Activated CD4-positive, alpha-beta T cell treated with anti-CD3 and anti-CD28 coated beads for 4 hours (primary cell): ENCODE measurements around the gene LRRC25.
"Not testable (repeated sequence)": the region's sequence is repeated elsewhere in the genome, so short reads cannot be mapped to it uniquely, and the experiment has no call there.

Source experiments
- DNase-seq, 2 donors: peaks; one replicate each; pipeline ENCODE4 v3.0.0-alpha.2; 2020

Gene LRRC25

GRCh38 chr19:18424122-18424889 lies 26.9 kb upstream of the LRRC25 start:
- DNase-seq = no peak

DNA sequence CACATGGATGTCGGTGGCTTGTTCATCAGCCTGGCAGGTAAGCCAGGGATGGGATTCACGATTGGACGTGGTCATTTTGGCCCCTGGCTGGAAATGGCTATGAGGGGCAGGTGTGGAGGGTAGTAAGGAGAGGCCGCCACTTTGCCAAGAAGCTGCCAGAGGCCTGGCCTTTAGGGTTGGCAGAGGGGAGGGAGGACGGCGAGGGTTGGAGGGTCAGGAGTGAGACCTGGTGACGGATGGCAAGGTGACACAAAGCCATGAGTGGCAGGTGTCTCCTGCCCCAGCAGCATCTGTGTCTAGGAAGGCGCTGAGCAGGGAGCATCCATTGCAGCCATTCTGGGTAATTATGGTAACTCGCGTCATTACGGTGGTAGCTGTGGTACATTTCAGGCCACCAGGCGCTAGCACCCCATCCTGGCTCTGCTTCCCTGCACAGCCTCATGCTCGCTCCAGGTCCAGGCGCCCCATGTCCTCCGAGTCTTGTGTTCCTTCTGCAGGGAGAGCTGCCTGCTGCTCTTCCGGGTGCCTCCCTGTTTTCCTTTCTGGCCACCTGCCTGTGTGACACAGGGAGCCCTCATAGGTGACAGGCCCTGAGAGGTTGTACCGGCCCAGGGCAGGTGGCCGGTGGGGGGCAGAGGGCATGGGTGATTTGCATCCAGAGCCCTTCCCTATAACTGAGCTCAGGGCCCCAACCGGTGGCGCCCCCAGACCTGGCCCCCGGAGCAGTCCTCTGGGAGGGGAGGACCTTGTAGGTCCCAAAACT lies 26.0 kb upstream of the LRRC25 start:
- no peak for DNase-seq

DNA sequence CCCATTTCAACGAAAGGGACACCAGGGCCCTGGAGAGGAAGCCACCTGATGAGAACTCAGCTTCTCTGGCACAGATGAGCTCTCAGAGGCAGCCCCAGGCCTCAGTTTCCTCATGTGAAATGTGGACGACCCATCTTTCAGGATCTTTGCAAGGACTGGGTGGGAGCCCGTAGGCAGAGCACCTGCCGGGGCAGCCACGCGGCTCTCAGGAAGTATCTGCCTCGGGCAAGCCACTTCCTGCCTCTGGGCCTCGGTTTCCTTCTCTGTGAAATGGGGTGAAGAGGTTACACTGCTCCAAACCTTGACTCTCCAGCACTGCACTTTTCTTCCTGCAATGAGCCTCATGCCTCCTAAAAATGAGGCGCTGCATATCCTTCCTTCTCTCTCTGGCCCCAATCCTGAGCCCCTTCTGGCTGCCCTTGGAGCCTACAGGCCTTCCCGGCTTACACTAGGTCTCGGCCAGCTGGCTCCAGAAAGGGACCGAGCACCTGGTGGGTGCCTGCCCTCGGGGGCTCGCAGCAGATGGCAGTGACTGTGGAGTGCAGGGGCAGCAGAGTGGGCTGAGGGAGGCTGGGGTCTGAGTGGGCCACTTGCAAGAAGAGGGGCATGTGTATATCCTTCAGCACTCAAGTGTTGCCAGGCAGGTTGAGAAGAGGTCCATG lies 25.2 kb upstream of the LRRC25 start:
- no peak for DNase-seq

DNA sequence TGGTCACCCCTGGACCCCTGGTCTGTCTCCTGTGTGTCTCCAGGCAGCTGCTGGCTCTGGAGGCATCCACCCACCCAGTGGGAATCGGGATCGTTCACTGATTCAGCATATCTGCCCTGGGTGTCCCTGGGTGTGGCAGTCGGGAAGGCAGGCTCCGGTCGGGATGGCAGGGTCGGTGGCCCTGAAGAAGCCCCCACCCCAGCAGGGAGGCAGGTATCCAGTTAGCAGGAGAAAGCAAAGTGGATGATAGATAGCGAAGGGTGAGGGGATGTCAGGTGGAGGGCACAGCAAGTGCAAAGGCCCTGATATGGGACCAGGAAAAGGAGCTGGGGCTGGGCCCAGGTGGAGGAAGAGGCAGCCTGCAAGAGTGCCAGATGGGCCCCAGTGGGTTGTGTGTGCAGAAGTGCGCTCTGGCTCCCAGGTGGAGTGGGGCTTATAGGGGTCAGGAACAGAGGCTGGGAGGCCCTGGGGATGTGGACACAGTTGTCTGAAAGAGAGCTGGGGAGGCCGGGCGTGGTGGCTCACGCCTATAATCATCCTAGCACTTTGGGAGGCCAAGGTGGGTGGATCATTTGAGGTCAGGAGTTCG lies 24.0 kb upstream of the LRRC25 start:
- DNase-seq = no peak

GRCh38 chr19:18420930-18421329 lies 23.5 kb upstream of the LRRC25 start:
- DNase-seq = no peak

DNA sequence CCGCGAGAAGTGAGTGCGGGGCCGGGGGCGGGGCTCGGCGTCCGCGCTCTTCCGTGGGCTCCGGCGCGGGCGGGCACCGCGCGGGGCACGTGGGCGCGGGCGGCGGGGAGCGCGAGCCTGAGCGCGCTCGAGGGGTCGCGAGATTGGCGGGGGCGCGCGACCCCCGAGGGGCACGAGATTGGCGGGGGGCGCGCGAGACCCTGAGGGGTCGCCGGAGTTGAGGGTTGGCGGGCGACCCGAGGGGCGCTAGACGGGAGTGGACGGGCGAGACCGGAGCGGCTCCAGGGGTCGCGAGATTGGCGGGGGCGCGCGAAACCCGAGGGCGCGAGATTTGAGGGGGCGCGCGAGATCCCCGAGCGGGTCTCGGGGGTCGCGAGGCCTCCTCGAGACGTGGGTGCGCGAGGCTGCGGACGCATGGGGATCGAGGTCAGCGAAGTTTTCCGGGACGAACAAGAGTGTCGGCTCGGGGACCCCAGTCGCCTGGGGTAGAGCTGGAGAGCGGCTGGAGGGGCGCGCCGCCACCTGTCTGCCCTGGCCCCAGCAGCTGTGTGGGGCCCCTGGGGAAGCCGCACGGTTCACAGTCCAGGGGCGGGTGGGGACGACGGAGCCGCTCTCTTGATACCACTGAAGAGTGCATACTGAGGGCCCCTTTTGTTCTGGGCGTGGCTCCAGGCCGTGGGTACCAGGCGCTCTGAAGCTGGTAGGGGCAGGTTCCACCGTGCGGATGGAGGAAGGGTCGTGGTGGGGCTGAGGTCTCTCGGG lies 22.5 kb upstream of the LRRC25 start:
- peak in 1 of 2 donors; percentile 47 for DNase-seq

DNA sequence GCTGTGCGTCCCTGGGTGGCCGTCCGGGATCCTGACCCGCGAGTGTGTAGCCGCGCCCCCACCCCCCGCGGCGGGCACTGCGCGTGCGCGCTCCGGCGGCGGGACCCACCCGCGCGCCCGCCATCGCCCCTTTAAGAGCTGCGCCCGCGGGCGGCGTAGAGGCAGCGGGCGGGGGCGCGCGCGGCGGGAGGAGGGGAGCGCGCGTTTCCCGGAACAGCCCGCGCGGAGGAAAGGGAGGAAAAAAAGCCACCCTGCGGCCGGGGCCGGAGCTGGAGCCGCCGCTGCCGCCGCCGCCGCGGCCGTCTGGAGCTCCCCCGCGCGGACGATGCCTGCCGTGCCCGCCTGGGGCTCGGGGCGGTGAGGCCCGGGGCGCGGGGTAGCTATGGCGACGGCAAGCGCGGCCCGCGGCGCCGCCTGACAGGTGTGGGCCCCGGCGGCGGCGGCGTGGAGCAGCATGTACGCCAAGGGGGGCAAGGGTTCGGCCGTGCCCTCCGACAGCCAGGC lies 21.8 kb upstream of the LRRC25 start, which contains the start of gene SSBP4:
TSS of gene SSBP4 (plus strand) at position 204 of the 504 bp plus-strand sequence. CDS start at position 455, 251 bp downstream.
- peak; percentile 59 to 73 for DNase-seq

- DNase-seq = no peak
Measured at GRCh38 chr19:18418483-18419194, 21.2 kb upstream of the LRRC25 start.

- peak in 1 of 2 donors; percentile 59 for DNase-seq
Measured at GRCh38 chr19:18418029-18418482, 20.6 kb upstream of the LRRC25 start.

DNA sequence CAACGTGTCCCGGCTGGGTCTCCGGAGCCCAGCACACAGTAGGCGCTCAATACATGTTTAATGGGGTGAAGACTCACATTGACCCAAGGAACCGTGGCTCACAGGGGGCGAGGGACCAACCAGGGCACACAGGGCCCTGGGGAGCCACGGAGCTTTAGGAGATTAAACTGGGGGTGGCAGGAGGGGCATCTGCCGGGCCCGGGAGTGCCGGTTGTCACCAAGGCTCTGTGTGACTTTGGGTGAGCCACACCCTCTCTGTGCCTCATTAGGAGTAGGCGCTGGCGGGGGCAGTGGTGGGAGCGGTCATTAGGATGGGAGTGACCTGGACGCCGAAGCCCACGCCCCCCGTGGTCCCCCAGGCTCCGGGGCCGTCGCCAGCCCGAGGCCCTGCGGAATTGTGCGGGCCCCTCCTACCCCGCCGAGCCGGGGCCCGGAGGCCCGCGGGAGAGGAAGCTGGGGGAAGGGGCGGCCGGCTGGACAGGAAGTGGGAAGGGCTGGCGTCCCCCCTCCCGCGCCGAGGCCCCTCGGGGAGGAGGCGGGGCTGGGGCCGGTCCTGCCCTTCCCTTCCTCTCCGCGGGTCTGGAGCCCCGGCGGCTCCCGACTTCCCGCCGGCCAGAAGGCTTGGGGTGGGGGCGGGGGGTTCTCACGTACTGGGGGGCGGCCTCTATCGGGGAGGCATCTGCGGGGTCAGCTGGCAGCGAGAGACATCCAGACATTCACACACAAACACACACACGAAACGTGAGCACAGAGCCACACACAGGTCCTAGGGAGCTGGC lies 20.0 kb upstream of the LRRC25 start:
- DNase-seq = peak in 1 of 2 donors; percentile 34

DNA sequence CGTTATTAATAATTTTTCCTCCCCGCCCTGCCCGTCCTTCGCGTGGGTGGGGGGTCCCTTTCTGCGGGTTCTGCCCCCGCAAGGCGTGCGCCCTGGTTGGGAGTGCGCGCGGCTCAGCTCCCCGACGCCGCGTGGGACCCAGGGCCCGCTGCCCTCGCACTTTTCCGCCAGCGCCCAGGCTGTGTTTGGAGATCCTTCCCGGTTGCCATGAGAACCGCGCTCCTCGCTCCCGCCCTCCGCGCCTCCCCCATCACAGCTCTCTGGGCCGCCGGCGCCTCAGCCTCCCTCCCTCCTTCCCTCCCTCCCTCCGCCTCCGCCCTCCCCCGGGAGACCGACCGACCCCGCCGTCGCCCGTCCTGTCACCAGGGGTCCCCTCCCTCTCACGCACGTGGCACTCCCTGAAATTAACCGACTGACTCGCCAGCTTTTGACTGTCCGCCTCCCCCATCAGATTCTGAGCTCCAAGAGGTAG lies 19.4 kb upstream of the LRRC25 start:
- DNase-seq = peak; percentile 54 to 67

GRCh38 chr19:18415178-18415867 lies 17.9 kb upstream of the LRRC25 start:
- DNase-seq = no peak

- no peak for DNase-seq
Measured at GRCh38 chr19:18414504-18415177, 17.2 kb upstream of the LRRC25 start.

- no peak for DNase-seq
Measured at GRCh38 chr19:18412610-18413239, 15.3 kb upstream of the LRRC25 start.

- no peak for DNase-seq
Measured at GRCh38 chr19:18408053-18408476, 10.6 kb upstream of the LRRC25 start.

GRCh38 chr19:18406749-18407148 lies 9.3 kb upstream of the LRRC25 start:
- no peak for DNase-seq

- not testable (repeated sequence) for DNase-seq
Measured at GRCh38 chr19:18405754-18406153, 8.3 kb upstream of the LRRC25 start.

DNA sequence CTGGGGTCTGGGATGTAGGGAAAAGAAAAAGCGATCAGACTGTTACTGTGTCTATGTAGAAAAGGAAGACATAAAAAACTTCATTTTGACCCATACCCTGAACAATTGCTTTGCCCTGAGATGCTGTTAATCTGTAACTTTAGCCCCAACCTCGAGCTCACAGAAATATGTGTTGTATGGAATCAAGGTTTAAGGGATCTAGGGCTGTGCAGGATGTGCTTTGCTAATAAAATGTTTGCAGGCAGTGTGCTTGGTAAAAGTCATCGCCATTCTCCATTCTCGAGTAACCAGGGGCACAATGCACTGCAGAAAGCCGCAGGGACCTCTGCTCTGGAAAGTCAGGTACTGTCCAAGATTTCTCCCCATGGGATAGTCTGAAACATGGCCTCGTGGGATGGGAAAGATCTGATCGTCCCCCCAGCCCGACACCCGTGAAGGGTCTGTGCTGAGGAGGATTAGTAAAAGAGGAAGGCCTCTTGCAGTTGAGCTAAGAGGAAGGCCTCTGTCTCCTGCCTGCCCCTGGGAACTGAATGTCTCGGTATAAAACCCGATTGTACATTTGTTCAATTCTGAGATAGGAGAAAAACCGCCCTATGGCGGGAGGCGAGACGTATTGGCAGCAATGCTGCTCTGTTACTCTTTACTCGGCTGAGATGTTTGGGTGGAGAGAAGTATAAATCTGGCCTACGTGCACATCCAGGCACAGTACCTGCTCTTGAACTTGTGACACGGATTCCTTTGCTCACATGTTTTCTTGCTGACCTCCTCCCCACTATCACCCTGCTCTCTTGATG lies 5.2 kb upstream of the LRRC25 start:
- not testable (repeated sequence) for DNase-seq
